Ovary (tissue), 3 donors: ENCODE measurements around the gene PKP2.

Experiments
- POLR2A ChIP-seq: fragments of 450-650 bp; IDR thresholded peaks from one replicate; pipeline ENCODE4 v1.6.1; 2017; ENCODE audit warnings: antibody characterized with exemption, mild to moderate bottlenecking, moderate library complexity
- TF ChIP-seq, protein P1 (sequence below), 3 donors: fragments of 450-650 bp in 2 of 3; fragments of 200-600 bp in 1 of 3; IDR thresholded peaks; one replicate each; pipeline versions ENCODE4 v1.5.1 to v1.8.0; 2016 to 2022; ENCODE audit warnings: antibody characterized with exemption in 3 of 3, mild to moderate bottlenecking in 1 of 3
- donor health status: DM: no; HTN: no; CAD: no.

DNA sequence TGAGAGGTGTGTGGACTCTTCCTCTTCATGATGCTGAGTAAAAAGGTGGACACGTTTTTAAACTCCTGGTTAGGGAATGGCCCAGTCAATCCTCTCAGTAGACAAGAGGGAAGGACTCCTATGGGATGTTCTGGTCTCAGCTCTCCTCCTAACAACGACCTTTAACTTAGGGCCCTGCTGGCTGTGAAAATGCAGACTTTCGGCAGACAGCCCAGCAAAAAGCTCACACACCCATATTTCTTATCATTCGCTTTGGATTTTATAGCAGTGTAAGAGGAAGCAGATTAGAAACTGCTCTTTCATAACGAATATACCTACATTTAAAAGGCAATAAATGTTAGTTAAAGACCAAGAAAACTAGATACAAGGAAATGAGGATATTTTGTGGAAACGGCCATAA, 122.9 kb downstream of the PKP2 start:
- TF ChIP-seq, protein P1, sequence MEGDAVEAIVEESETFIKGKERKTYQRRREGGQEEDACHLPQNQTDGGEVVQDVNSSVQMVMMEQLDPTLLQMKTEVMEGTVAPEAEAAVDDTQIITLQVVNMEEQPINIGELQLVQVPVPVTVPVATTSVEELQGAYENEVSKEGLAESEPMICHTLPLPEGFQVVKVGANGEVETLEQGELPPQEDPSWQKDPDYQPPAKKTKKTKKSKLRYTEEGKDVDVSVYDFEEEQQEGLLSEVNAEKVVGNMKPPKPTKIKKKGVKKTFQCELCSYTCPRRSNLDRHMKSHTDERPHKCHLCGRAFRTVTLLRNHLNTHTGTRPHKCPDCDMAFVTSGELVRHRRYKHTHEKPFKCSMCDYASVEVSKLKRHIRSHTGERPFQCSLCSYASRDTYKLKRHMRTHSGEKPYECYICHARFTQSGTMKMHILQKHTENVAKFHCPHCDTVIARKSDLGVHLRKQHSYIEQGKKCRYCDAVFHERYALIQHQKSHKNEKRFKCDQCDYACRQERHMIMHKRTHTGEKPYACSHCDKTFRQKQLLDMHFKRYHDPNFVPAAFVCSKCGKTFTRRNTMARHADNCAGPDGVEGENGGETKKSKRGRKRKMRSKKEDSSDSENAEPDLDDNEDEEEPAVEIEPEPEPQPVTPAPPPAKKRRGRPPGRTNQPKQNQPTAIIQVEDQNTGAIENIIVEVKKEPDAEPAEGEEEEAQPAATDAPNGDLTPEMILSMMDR (IDR thresholded peaks at IDR 0.05), result no peak
- TF ChIP-seq POLR2A, result no peak
